Panc1 (cell line): ENCODE measurements around the gene MED23. TPM values are rescaled to one million over a fixed set of nuclear protein-coding genes. Genes with fewer than 3 reads are reported as not detected.

ENCODE experiments used
- ATAC-seq: fragments of 200-7000 bp; cut with Tn5 transposase; 2 replicates; pipeline ENCODE4 v1.9.1; 2020; ENCODE audit warnings: mild to moderate bottlenecking, moderate library complexity
- BruUV-seq: library from RNA; stranded (reverse); fragments of 400-500 nt; replicated peaks from 2 replicates; lab custom pipeline; 2021; lab: Mats Ljungman, UMichigan
- CTCF ChIA-PET: fragments of 300-600 bp; sonication (Branson Sonifier 250); formaldehyde crosslinking; loops from one replicate; lab custom pipeline; 2022; ENCODE audit warnings: antibody characterized with exemption; lab: Charles Lee
- POLR2A ChIA-PET: fragments of 300-600 bp; sonication (Branson Sonifier 250); formaldehyde crosslinking; loops from one replicate; lab custom pipeline; 2022; ENCODE audit warnings: antibody characterized with exemption; lab: Charles Lee
- DNase-seq: peaks from one replicate; pipeline ENCODE4 v3.0.0-alpha.2; 2010; ENCODE audit warnings: low read depth, low spot score
- H3K27ac ChIP-seq: 2 replicates; pipeline ENCODE4 v1.5.1; 2011; ENCODE audit warnings: mild to moderate bottlenecking, low read length, inconsistent platforms
- H3K27me3 ChIP-seq: fragments of 200-500 bp; sonication (Bioruptor generic); 2 replicates; pipeline ENCODE4 v1.6.0; 2014; ENCODE audit warnings: low read length, inconsistent platforms; ENCODE audit not compliant: control insufficient read depth, insufficient read depth
- H3K36me3 ChIP-seq: fragments of 200-500 bp; sonication (Bioruptor generic); 2 replicates; pipeline ENCODE4 v1.5.1; 2014; ENCODE audit warnings: inconsistent platforms, mild to moderate bottlenecking, low read length, moderate library complexity; ENCODE audit not compliant: control insufficient read depth, insufficient read depth
- H3K4me1 ChIP-seq: 2 replicates; pipeline ENCODE4 v1.5.1; 2011; ENCODE audit warnings: inconsistent platforms, mild to moderate bottlenecking, low read length, moderate library complexity; ENCODE audit not compliant: control insufficient read depth, insufficient read depth
- H3K4me3 ChIP-seq, 2 experiments: 2 replicates each; pipeline ENCODE4 v1.5.1; 2011 to 2012; ENCODE audit warnings: low read depth in 2 of 2, low read length in 2 of 2, mild to moderate bottlenecking in 2 of 2, inconsistent platforms in 1 of 2, moderate library complexity in 1 of 2
- H3K9me3 ChIP-seq: fragments of 200-500 bp; sonication (Bioruptor generic); 2 replicates; pipeline ENCODE4 v1.5.1; 2014; ENCODE audit warnings: low read depth, mild to moderate bottlenecking, inconsistent platforms, low read length, moderate library complexity; ENCODE audit not compliant: control insufficient read depth, insufficient read depth
- CTCF ChIP-seq: fragments of 450-650 bp; IDR thresholded peaks from 2 replicates; pipeline ENCODE4 v1.5.1; 2017; ENCODE audit warnings: mild to moderate bottlenecking
- POLR2AphosphoS5 ChIP-seq: IDR thresholded peaks from 2 replicates; pipeline ENCODE4 v1.6.1; 2012; ENCODE audit warnings: mild to moderate bottlenecking, low read depth, low read length, moderate library complexity
- REST ChIP-seq, 2 experiments: IDR thresholded peaks; 2 replicates each; pipeline ENCODE4 v1.6.1; 2011 to 2012; ENCODE audit warnings: low read depth in 2 of 2, control low read depth in 1 of 2, low read length in 1 of 2, mild to moderate bottlenecking in 1 of 2, moderate library complexity in 1 of 2; ENCODE audit not compliant: insufficient read depth in 1 of 2
- SIN3A ChIP-seq: IDR thresholded peaks from 2 replicates; pipeline ENCODE4 v1.6.1; 2012; ENCODE audit warnings: low read depth, mild to moderate bottlenecking, low read length, moderate library complexity, borderline replicate concordance; ENCODE audit not compliant: insufficient read depth
- TCF7L2 ChIP-seq: IDR thresholded peaks from 2 replicates; pipeline ENCODE4 v1.6.1; 2011; ENCODE audit warnings: mild to moderate bottlenecking, low read depth, low read length, inconsistent platforms
- in situ Hi-C: cut with HindIII; loops from 2 replicates; pipeline ENCODE4 v1.10.0; 2016; ENCODE audit warnings: low sequenced_read_pairs, low pct_unique_long_range_greater_than_20kb
- intact Hi-C: fragments of 100-400 bp; cut with micrococcal nuclease; formaldehyde crosslinking; loops from one replicate; pipeline ENCODE4 v1.10.0; 2022; ENCODE audit not compliant: unreplicated experiment
- total RNA-seq: library from RNA; stranded (reverse); gene quantifications from one replicate; pipeline ENCODE4 v1.2.1, GENCODE V29; 2021; ENCODE audit not compliant: unreplicated experiment

MED23 gene
- total RNA-seq, 1 experiment from 2014 or later = 18.3 TPM

- no peak for TF ChIP-seq CTCF
- no peak for TF ChIP-seq REST (IDR thresholded peaks at IDR 0.05; ENCODE audit: insufficient read depth in 1 of 2, low read depth in 2 of 2, low read length in 1 of 2)
- no peak for TF ChIP-seq SIN3A
- no peak for TF ChIP-seq POLR2AphosphoS5
- TF ChIP-seq TCF7L2 = no peak
- BruUV-seq = no TSS peak
- POLR2A ChIA-PET = no interaction called here
- Histone ChIP-seq H3K36me3 (no peaks in the 10 kb centered on the region), H3K4me1 (no peaks in the 10 kb centered on the region), H3K4me3 (no peak overlapping the region), H3K9me3 (no peaks in the 10 kb centered on the region), H3K27ac (no peak overlapping the region), H3K27me3 (no peaks in the 10 kb centered on the region)
- in situ Hi-C loops = no loop called here
- no peak for DNase-seq
- ATAC-seq = no peak
- intact Hi-C loops = no loop called here
- CTCF ChIA-PET = no interaction called here
These were observed 72.0 kb downstream of the MED23 start for GRCh38 chr6:131555992-131556391.

- POLR2A ChIA-PET = no interaction called here
- H3K36me3 ChIP-seq = no peaks in the 10 kb centered on the region
- H3K27me3 ChIP-seq = no peaks in the 10 kb centered on the region
- in situ Hi-C loops = no loop called here
- intact Hi-C loops = no loop called here
- H3K4me3 ChIP-seq = no peak overlapping the region
- no peaks in the 10 kb centered on the region for H3K4me1 ChIP-seq
- CTCF ChIA-PET = no interaction called here
- no peak for TF ChIP-seq POLR2AphosphoS5
- no peak overlapping the region for H3K27ac ChIP-seq
- no TSS peak for BruUV-seq
- no peaks in the 10 kb centered on the region for H3K9me3 ChIP-seq
- no peak for DNase-seq
- ATAC-seq = no peak
These were observed 75.5 kb downstream of the MED23 start for GRCh38 chr6:131552572-131552971.

- Histone ChIP-seq H3K9me3 (no peaks in the 10 kb centered on the region), H3K36me3 (no peaks in the 10 kb centered on the region), H3K27me3 (no peaks in the 10 kb centered on the region), H3K4me3 (no peak overlapping the region), H3K4me1 (no peaks in the 10 kb centered on the region), H3K27ac (no peak overlapping the region)
- in situ Hi-C loops (no loop called here), intact Hi-C loops (no loop called here)
- BruUV-seq = no TSS peak
- ChIA-PET POLR2A (no interaction called here), CTCF (no interaction called here)
- TF ChIP-seq POLR2AphosphoS5 (no peak), TCF7L2 (no peak), SIN3A (no peak), CTCF (no peak), REST (IDR thresholded peaks at IDR 0.05; ENCODE audit: insufficient read depth in 1 of 2, low read depth in 2 of 2, low read length in 1 of 2) (no peak)
- ATAC-seq (no peak), DNase-seq (no peak)
These were observed 76.1 kb downstream of the MED23 start for GRCh38 chr6:131551902-131552301.
